RPMI8226 (cell line): ENCODE measurements around the gene SPATA31E1.
"Not testable (repeated sequence)": the region's sequence is repeated elsewhere in the genome, so short reads cannot be mapped to it uniquely, and the experiment has no call there.

Experiments used
- DNase-seq: peaks from one replicate; pipeline ENCODE4 v3.0.0-alpha.2; 2015

SPATA31E1 gene

GRCh38 chr9:87938336-87938735 lies 55.7 kb downstream of the SPATA31E1 start:
- not testable (repeated sequence) for DNase-seq
